CD14-positive monocyte (primary cell): Measurements from ENCODE around the gene RALGAPA2. TPM values are rescaled to one million over a fixed set of nuclear protein-coding genes. Genes with fewer than 3 reads are reported as not detected.

ENCODE experiments used
- DNase-seq, 3 donors: peaks; one replicate each; pipeline ENCODE4 v3.0.0-alpha.2; 2011 to 2022
- H2AFZ ChIP-seq: 2 replicates; pipeline ENCODE4 v1.6.0; 2012; ENCODE audit warnings: mild to moderate bottlenecking, low read depth, low read length, inconsistent platforms; ENCODE audit not compliant: insufficient read depth, poor library complexity, severe bottlenecking
- H3K27ac ChIP-seq, 2 donors: 1 replicate in 1 of 2; 2 replicates in 1 of 2; pipeline ENCODE4 v1.5.1; 2012 to 2013; ENCODE audit warnings: low read length in 2 of 2, control low read depth in 1 of 2, inconsistent platforms in 1 of 2, low read depth in 1 of 2, mild to moderate bottlenecking in 1 of 2
- H3K27me3 ChIP-seq, 2 donors: one replicate each; pipeline versions ENCODE4 v1.6.0 to v1.6.1; 2011 to 2013; ENCODE audit warnings: low read length in 2 of 2; ENCODE audit not compliant: control insufficient read depth in 2 of 2, insufficient read depth in 2 of 2
- H3K36me3 ChIP-seq, 2 donors: replicated peaks in 1 of 2; 1 replicate in 1 of 2; 2 replicates in 1 of 2; pipeline versions ENCODE4 v1.5.1 to v1.6.1; 2012 to 2013; ENCODE audit warnings: low read length in 2 of 2, control low read depth in 1 of 2, inconsistent platforms in 1 of 2, mild to moderate bottlenecking in 1 of 2; ENCODE audit not compliant: insufficient read depth in 2 of 2, control insufficient read depth in 1 of 2
- H3K4me1 ChIP-seq, 2 donors: 1 replicate in 1 of 2; 2 replicates in 1 of 2; pipeline versions ENCODE4 v1.5.1 to v1.6.1; 2012 to 2013; ENCODE audit warnings: low read length in 2 of 2, control low read depth in 1 of 2, inconsistent platforms in 1 of 2, mild to moderate bottlenecking in 1 of 2, moderate library complexity in 1 of 2; ENCODE audit not compliant: insufficient read depth in 2 of 2, control insufficient read depth in 1 of 2
- H3K4me2 ChIP-seq: replicated peaks from 2 replicates; pipeline ENCODE3; 2012; ENCODE audit warnings: low read length, moderate library complexity, mild to moderate bottlenecking; ENCODE audit not compliant: poor library complexity, severe bottlenecking; ENCODE audit errors: extremely low read depth
- H3K4me3 ChIP-seq, 3 experiments: fragments of 200-600 bp in 1 of 3; sonication (generic) in 1 of 3; replicated peaks in 1 of 3; 1 replicate in 2 of 3; 2 replicates in 1 of 3; pipeline ENCODE4 v1.5.1; 2011 to 2013; ENCODE audit warnings: low read length in 3 of 3, mild to moderate bottlenecking in 3 of 3, control low read depth in 2 of 3, low read depth in 2 of 3, inconsistent platforms in 1 of 3, moderate library complexity in 1 of 3
- H3K79me2 ChIP-seq: 2 replicates; pipeline ENCODE4 v1.6.0; 2012; ENCODE audit warnings: mild to moderate bottlenecking, control low read depth, inconsistent platforms, low read length, moderate library complexity; ENCODE audit not compliant: insufficient read depth
- H3K9ac ChIP-seq: 2 replicates; pipeline ENCODE4 v1.6.0; 2017; ENCODE audit warnings: low read length, mild to moderate bottlenecking; ENCODE audit not compliant: insufficient read depth, poor library complexity, severe bottlenecking
- H3K9me3 ChIP-seq, 2 donors: replicated peaks in 1 of 2; 1 replicate in 1 of 2; 2 replicates in 1 of 2; pipeline versions ENCODE4 v1.5.1 to v1.6.1; 2012 to 2013; ENCODE audit warnings: low read length in 2 of 2, control low read depth in 1 of 2; ENCODE audit not compliant: control insufficient read depth in 1 of 2, insufficient read depth in 1 of 2
- H4K20me1 ChIP-seq: 2 replicates; pipeline ENCODE4 v1.6.0; 2012; ENCODE audit warnings: mild to moderate bottlenecking, low read length, control low read depth, moderate library complexity; ENCODE audit not compliant: insufficient read depth
- H3K27ac Mint-ChIP-seq, 7 donors: one replicate each; pipeline ENCODE4 v1.8.0; 2020; ENCODE audit warnings: mild to moderate bottlenecking in 7 of 7, mixed read lengths in 7 of 7, moderate library complexity in 6 of 7, inconsistent platforms in 2 of 7
- H3K27me3 Mint-ChIP-seq, 3 donors: one replicate each; pipeline ENCODE4 v1.8.0; 2021 to 2022; ENCODE audit warnings: low read depth in 3 of 3, mild to moderate bottlenecking in 3 of 3, mixed read lengths in 3 of 3, moderate library complexity in 3 of 3, inconsistent platforms in 1 of 3
- H3K36me3 Mint-ChIP-seq, 2 donors: one replicate each; pipeline ENCODE4 v1.8.0; 2020; ENCODE audit warnings: mixed read lengths in 2 of 2, inconsistent platforms in 1 of 2, mild to moderate bottlenecking in 1 of 2
- H3K4me1 Mint-ChIP-seq: one replicate; pipeline ENCODE4 v1.8.0; 2020; ENCODE audit warnings: mild to moderate bottlenecking, mixed read lengths
- H3K4me3 Mint-ChIP-seq, 2 donors: one replicate each; pipeline ENCODE4 v1.8.0; 2020; ENCODE audit warnings: mild to moderate bottlenecking in 2 of 2, mixed read lengths in 2 of 2, moderate library complexity in 1 of 2
- H3K9me3 Mint-ChIP-seq, 7 donors: one replicate each; pipeline ENCODE4 v1.8.0; 2020 to 2022; ENCODE audit warnings: mixed read lengths in 7 of 7, mild to moderate bottlenecking in 6 of 7, moderate library complexity in 6 of 7, inconsistent platforms in 2 of 7
- WGBS: methylation state at CpG from one replicate; pipeline ENCODE4 v1.1.5; 2013; ENCODE audit warnings: missing lambda C conversion rate; ENCODE audit not compliant: insufficient coverage; 5-methylcytosine and 5-hydroxymethylcytosine counted together
- intact Hi-C, 2 donors: fragments of 100-400 bp; cut with micrococcal nuclease; formaldehyde crosslinking; loops; one replicate each; pipeline versions ENCODE4 v1.15.0 to v1.15.1; 2023
- polyA plus RNA-seq, 3 donors: library from polyadenylated mRNA; depleted of rRNA in 1 of 3; unstranded in 2 of 3; stranded (reverse) in 1 of 3; fragments of 300-500 nt in 2 of 3; fragments of >200 nt in 1 of 3; fragmentation: Illumina TruSeq in 2 of 3; gene quantifications; 1 replicate in 2 of 3; 2 replicates in 1 of 3; pipeline ENCODE4 v1.2.3, GENCODE V29; 2012 to 2021
- TF ChIP-seq, protein P1 (sequence below): fragments of 200-600 bp; IDR thresholded peaks from one replicate; pipeline ENCODE4 v1.8.0; 2022; ENCODE audit warnings: antibody characterized with exemption, mild to moderate bottlenecking

The RALGAPA2 gene
- polyA plus RNA-seq, 3 donors = 6.2 to 13.0 (median 8.9) TPM

DNA sequence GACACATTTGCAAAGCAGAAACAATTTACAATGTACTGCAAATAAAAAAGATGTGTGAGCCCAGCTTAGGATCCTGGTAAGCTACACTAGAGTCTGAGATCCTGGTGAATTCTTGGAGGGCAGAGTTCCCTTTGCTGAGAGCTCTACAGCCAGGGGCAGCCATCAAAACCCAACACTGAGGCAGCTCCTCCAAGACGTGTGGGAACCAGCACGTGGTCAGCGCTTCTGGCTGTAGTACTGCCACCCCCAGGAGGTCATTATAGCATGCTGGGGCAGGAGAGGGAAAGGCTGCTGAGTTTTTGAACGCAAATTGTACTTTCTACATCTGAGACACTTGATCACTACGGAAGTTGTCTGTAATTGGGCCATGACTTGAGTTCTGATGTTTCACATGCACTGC is 213.0 kb downstream of the RALGAPA2 start:
- no peaks in the 10 kb centered on the region for H3K27me3 Mint-ChIP-seq
- no peak overlapping the region for H3K4me2 ChIP-seq
- H3K9me3 Mint-ChIP-seq = no peaks in the 10 kb centered on the region
- no peak overlapping the region for H2AFZ ChIP-seq
- H3K4me3 ChIP-seq = no peak overlapping the region
- intact Hi-C loops = no loop called here
- no peaks in the 10 kb centered on the region for H3K27me3 ChIP-seq
- H3K4me3 Mint-ChIP-seq = no peak overlapping the region
- H3K4me1 Mint-ChIP-seq = no peaks in the 10 kb centered on the region
- peaks cover 94 to 99% of the 10 kb centered on the region in 2 donors for H3K36me3 ChIP-seq
- H4K20me1 ChIP-seq = no peaks in the 10 kb centered on the region
- TF ChIP-seq, protein P1, sequence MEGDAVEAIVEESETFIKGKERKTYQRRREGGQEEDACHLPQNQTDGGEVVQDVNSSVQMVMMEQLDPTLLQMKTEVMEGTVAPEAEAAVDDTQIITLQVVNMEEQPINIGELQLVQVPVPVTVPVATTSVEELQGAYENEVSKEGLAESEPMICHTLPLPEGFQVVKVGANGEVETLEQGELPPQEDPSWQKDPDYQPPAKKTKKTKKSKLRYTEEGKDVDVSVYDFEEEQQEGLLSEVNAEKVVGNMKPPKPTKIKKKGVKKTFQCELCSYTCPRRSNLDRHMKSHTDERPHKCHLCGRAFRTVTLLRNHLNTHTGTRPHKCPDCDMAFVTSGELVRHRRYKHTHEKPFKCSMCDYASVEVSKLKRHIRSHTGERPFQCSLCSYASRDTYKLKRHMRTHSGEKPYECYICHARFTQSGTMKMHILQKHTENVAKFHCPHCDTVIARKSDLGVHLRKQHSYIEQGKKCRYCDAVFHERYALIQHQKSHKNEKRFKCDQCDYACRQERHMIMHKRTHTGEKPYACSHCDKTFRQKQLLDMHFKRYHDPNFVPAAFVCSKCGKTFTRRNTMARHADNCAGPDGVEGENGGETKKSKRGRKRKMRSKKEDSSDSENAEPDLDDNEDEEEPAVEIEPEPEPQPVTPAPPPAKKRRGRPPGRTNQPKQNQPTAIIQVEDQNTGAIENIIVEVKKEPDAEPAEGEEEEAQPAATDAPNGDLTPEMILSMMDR = no peak
- no peaks in the 10 kb centered on the region for H3K4me1 ChIP-seq
- H3K9ac ChIP-seq = no peak overlapping the region
- no peak for DNase-seq
- H3K27ac ChIP-seq = no peak overlapping the region
- WGBS = 96% methylated on average over 4 of the region's 5 CpGs
- H3K79me2 ChIP-seq = no peaks in the 10 kb centered on the region
- no peaks in the 10 kb centered on the region for H3K9me3 ChIP-seq
- peak overlapping the region in 1 of 7 donors; percentile 40 for H3K27ac Mint-ChIP-seq
- H3K36me3 Mint-ChIP-seq = peaks cover 85 to 89% of the 10 kb centered on the region in 2 donors

DNA sequence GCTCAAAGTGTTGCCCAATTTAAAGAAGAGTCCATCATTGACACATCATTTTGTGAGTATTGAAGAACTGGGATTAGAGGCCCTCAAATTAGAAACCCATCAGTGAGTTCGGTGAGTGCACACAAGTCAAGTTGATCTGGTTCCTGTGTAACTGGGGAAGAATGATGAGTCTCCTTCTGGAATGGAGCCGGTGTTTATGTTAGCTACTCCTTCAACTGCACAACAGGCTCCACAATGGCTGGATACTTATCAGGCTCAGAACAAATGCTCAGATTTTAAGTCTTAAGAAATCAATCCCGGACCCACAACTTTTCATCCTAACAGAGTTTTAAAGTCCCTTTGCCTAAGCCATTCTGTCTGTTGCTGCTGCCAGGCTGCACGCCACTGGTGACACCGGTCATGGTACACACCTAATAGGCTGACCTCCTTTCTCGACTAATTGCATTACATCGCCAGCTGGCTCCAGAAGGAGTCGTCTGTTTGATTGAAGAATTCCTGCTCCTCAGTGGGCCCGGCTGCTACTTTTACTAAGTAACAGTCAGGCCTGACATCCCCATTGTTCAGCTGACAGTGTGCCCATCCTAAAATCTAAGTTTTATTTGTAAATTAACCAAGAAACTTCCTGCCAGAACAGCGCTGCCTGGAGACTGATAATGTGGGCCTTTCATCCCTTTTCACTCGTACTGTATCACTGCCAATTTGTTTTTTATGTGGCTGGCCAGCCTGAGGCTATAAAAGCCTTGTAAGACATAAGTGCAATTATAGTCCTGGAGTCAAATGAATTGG is 214.2 kb downstream of the RALGAPA2 start:
- intact Hi-C loops = no loop called here
- no peaks in the 10 kb centered on the region for H4K20me1 ChIP-seq
- no peak overlapping the region for H3K4me3 ChIP-seq
- no peak overlapping the region for H3K9ac ChIP-seq
- no peak overlapping the region for H3K27ac ChIP-seq
- 100% methylated on average over 9 of the region's 11 CpGs for WGBS
- peaks cover 90 to 92% of the 10 kb centered on the region in 2 donors for H3K36me3 Mint-ChIP-seq
- H3K36me3 ChIP-seq = peaks cover 95 to 99% of the 10 kb centered on the region in 2 donors
- no peaks in the 10 kb centered on the region for H3K27me3 ChIP-seq
- DNase-seq = no peak
- peak overlapping the region in 1 of 7 donors; percentile 21 for H3K27ac Mint-ChIP-seq
- no peak overlapping the region for H3K4me2 ChIP-seq
- H3K4me1 Mint-ChIP-seq = no peaks in the 10 kb centered on the region
- H3K27me3 Mint-ChIP-seq = no peaks in the 10 kb centered on the region
- H3K9me3 Mint-ChIP-seq = no peaks in the 10 kb centered on the region
- no peaks in the 10 kb centered on the region for H3K9me3 ChIP-seq
- H2AFZ ChIP-seq = no peak overlapping the region
- H3K79me2 ChIP-seq = no peaks in the 10 kb centered on the region
- TF ChIP-seq, protein P1 = no peak
- no peak overlapping the region for H3K4me3 Mint-ChIP-seq
- H3K4me1 ChIP-seq = no peaks in the 10 kb centered on the region
